NCI-H1694 (cell line): ENCODE data around the gene CETP.

Source experiments
- DNase-seq: peaks from one replicate; lab custom pipeline; 2025; lab: John Stamatoyannopoulos, UW

CETP gene, protein sequence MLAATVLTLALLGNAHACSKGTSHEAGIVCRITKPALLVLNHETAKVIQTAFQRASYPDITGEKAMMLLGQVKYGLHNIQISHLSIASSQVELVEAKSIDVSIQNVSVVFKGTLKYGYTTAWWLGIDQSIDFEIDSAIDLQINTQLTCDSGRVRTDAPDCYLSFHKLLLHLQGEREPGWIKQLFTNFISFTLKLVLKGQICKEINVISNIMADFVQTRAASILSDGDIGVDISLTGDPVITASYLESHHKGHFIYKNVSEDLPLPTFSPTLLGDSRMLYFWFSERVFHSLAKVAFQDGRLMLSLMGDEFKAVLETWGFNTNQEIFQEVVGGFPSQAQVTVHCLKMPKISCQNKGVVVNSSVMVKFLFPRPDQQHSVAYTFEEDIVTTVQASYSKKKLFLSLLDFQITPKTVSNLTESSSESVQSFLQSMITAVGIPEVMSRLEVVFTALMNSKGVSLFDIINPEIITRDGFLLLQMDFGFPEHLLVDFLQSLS

GRCh38 chr16:56961851-56962281 lies at the start of gene CETP:
CETP (plus strand) TSS chr16:56961950; CDS start chr16:56961980, 30 bp downstream.
- DNase-seq = no peak

GRCh38 chr16:56912746-56913708 lies 48.7 kb upstream of the CETP start:
- DNase-seq = no peak

DNA sequence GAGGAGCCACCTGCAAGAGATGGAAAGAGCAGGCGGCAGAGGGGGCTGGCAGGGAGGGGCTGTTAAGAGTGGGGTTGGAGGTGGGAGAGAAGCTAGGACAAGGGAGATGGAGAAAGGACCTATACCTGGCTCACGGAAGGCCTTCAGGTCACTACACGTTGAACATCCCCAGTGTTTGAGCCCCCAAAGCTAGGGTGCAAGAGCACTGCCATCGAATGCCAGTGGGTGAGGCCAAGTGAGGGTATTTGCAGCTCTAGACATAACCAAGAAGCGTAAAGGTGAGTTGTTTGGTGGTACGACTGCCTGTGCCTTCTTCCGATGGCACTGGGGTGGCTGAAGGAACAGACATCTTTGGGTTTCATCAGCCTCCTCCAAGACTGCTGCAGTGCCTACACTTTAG lies 46.9 kb upstream of the CETP start:
- no peak for DNase-seq

- no peak for DNase-seq
Observed at GRCh38 chr16:56915336-56916119, 46.2 kb upstream of the CETP start.

- no peak for DNase-seq
Observed at GRCh38 chr16:56916571-56917403, 45.0 kb upstream of the CETP start.

DNA sequence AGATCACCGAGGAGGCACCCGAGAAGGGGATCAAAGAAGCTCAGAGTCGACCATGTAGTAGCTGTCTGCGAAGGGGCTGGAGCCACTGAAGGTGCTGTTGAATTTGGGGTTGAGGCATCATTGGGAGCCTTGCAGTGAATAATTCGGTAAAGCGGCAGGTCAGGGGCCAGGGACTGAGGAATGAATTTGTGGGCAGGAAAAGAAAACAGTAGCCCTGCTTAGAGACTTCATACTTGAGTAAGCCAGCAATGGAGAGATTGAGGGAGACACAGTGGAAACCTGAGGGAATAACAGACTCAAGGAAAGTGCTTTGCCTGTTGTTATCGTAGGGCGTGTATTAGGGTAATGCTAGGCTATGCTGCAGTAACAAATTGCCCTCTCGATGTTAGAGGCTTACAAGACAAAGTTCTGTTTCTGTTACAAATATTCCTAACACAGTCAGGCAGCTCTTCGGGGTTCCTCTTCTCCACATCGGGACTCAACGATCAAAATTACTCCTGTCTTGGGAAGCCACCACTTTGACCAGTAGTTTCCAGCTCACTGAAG lies 43.2 kb upstream of the CETP start:
- no peak for DNase-seq

DNA sequence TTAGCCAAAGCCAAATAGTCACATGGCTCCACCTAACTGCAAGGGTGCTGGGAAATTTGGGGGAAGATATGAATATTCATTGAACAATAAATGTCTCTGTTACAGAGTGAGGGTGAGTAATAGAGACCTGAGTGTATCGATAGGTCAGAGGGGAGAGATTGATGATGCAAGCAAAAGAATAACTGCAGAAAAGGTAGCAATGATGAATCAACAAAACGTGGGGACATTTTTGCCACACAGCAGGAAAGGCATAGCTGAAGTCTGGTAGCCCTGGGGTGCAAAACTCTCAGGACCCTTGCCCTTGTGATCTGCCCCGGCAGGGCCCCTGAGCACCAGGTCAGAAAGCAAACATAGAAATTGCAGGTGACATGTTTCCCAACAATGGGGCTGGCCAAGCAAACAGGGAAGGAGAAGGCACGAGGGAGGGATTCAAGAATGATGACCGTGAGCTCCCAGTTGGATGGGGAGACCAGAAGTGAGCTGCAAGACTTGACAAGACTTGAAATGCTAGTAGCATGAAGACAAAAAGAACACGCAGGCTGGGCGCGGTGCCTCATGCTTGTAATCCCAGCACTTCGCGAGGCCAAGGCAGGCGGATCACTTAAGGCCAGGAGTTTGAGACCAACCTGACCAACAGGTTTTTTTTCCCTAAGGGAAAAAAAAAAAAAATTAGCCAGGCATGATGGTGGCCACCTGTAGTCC lies 42.5 kb upstream of the CETP start:
- no peak for DNase-seq

DNA sequence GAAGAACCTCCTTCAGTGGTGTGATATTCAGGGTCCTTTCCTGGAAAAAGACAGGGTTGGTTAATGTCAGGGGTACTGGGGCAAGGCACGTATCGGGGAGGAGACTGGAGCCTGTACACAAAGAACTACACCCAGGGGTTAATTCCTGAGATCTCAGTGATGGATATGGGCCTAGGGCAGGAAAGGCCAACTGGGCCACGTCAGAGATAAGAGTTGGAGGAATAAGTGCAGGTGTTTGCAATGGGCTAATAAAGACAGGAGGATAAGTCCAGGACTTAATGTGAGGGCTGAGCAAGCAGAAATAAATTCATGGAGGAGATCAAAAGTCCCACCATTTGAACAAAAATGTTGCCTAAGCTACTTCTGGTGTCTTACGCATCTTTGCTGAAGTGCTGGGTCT lies 40.2 kb upstream of the CETP start:
- DNase-seq = no peak

GRCh38 chr16:56923481-56924091 lies 38.2 kb upstream of the CETP start:
- DNase-seq = no peak

DNA sequence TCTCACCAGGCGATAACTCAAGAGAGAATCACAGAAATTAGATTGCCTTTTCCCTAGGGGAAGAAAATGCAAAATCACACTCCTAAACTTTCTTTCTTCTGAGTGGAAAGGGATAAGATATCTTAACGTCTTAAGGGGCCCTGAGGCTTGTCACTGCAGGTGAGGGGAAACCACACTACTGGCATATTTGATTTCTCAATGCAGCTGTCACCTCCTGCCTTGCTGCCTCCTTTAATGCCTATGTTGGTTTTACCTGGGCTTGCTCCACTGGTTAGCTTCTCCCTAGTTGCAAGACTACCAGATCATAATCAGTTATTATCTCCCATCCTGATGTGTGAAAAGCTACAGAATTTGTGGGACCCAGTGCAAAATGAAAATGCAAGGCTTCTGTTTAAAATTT lies 34.3 kb upstream of the CETP start:
- DNase-seq = no peak

DNA sequence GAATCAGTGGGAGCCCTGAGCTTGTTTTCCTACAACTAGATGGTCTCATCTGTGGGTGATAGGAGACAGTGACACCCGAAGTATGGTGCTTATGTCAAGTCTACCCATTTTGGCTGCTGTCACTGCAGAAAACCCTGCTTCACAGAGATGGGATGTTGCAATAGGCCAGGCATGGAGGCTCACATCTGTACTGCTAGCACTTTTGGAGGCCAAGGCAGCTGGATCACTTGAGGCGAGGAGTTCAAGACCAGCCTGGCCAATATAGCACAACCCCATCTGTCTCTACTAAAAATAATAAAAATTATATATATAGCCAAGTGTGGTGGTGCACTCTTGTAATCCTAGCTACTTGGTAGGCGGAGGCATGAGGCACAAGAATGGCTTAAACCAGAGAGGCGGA lies 32.1 kb upstream of the CETP start:
- DNase-seq = no peak

- DNase-seq = no peak
Observed at GRCh38 chr16:56930486-56931270, 31.1 kb upstream of the CETP start.

DNA sequence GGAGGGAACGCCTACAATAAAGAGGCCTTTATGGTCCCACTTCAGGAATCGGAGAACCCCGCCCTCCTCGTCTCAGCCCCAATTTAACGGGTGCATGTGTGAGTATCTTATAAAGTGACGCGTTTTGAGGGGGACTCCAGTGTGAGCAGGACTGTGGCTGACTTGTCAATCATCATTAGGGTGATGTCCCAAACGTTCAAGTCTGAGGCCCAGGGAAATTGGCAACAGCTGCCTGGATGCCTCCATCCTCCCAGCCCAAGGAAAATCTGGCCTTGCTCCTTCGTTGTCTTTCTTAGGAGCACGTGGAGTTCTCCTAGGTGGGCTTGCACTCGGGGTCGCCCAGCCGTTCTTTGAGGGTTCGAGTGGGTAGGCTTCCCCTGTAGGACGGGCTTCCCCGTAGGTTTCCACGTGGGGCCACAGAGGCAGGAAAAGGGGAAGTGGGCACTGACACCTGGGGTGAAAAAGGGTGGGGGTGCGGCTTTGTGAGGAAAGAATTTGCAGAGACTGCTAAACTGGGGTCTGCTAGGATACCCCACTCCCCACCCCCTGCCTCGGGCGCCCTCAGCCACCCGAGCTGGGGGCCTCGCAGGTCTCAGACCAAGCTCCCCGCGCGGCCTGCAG lies 30.4 kb upstream of the CETP start:
- no peak for DNase-seq

- peak; percentile 85 for DNase-seq
Observed at GRCh38 chr16:56931892-56932720, 29.6 kb upstream of the CETP start, which contains the start of gene HERPUD1. HERPUD1 (plus strand) TSS chr16:56932142; CDS start chr16:56932245, 103 bp downstream.

GRCh38 chr16:56932721-56933619 lies 28.8 kb upstream of the CETP start:
- no peak for DNase-seq
